GM23338 (cell line): ENCODE data around the gene CDH12. TPM values are rescaled to one million over a fixed set of nuclear protein-coding genes. Genes with fewer than 3 reads are reported as not detected.

Experiments used
- ATAC-seq: fragments of 200-7000 bp; cut with Tn5 transposase; 3 replicates; pipeline ENCODE4 v1.9.1; 2020
- DNase-seq: peaks from one replicate; pipeline ENCODE4 v3.0.0-alpha.2; 2015; ENCODE audit warnings: low spot score
- H2AFZ ChIP-seq: fragments of 200-600 bp; sonication (generic); 2 replicates; pipeline ENCODE4 v1.8.0; 2016; ENCODE audit warnings: antibody characterized with exemption, mild to moderate bottlenecking, moderate library complexity
- H3F3A ChIP-seq: fragments of 200-600 bp; sonication (generic); replicated peaks from 2 replicates; pipeline ENCODE4 v1.8.0; 2017; ENCODE audit warnings: antibody characterized with exemption, mixed run types, low read depth
- H3K27ac ChIP-seq: fragments of 200-600 bp; sonication (generic); 2 replicates; pipeline ENCODE4 v1.6.1; 2016; ENCODE audit warnings: low read depth
- H3K27me3 ChIP-seq: fragments of 200-600 bp; sonication (generic); 2 replicates; pipeline ENCODE4 v1.8.0; 2016; ENCODE audit warnings: mild to moderate bottlenecking, mixed run types, moderate library complexity; ENCODE audit not compliant: insufficient read depth
- H3K36me3 ChIP-seq: fragments of 200-600 bp; sonication (generic); 2 replicates; pipeline ENCODE4 v1.8.0; 2016; ENCODE audit warnings: mild to moderate bottlenecking; ENCODE audit not compliant: insufficient read depth
- H3K4me1 ChIP-seq: fragments of 200-600 bp; sonication (generic); 2 replicates; pipeline ENCODE4 v1.8.0; 2016; ENCODE audit warnings: mild to moderate bottlenecking, moderate library complexity; ENCODE audit not compliant: insufficient read depth
- H3K4me2 ChIP-seq: fragments of 200-600 bp; sonication (generic); 2 replicates; pipeline ENCODE4 v1.7.1; 2017; ENCODE audit warnings: mixed run types
- H3K4me3 ChIP-seq: fragments of 200-600 bp; sonication (generic); 2 replicates; pipeline ENCODE4 v1.6.1; 2016; ENCODE audit warnings: mixed run types
- H3K79me2 ChIP-seq: fragments of 200-600 bp; sonication (generic); replicated peaks from 2 replicates; pipeline ENCODE4 v1.8.0; 2017; ENCODE audit warnings: mild to moderate bottlenecking; ENCODE audit not compliant: insufficient read depth
- H3K9me2 ChIP-seq: fragments of 200-600 bp; sonication (generic); 2 replicates; pipeline ENCODE4 v1.8.0; 2017; ENCODE audit not compliant: insufficient read depth
- H4K20me1 ChIP-seq: fragments of 200-600 bp; sonication (generic); replicated peaks from 2 replicates; pipeline ENCODE4 v1.8.0; 2017; ENCODE audit warnings: mild to moderate bottlenecking; ENCODE audit not compliant: insufficient read depth
- H3K27ac Mint-ChIP-seq: 2 replicates; pipeline ENCODE4 v1.8.0; 2020; ENCODE audit warnings: inconsistent platforms, mild to moderate bottlenecking, moderate library complexity, mixed read lengths
- H3K27me3 Mint-ChIP-seq: 3 replicates; pipeline ENCODE4 v1.8.0; 2022; ENCODE audit warnings: low read depth, mild to moderate bottlenecking, moderate library complexity, mixed read lengths, inconsistent platforms; ENCODE audit not compliant: insufficient read depth, poor library complexity
- H3K36me3 Mint-ChIP-seq: 3 replicates; pipeline ENCODE4 v1.8.0; 2021; ENCODE audit warnings: low read depth, mild to moderate bottlenecking, inconsistent platforms, moderate library complexity, mixed read lengths
- H3K4me1 Mint-ChIP-seq: 3 replicates; pipeline ENCODE4 v1.8.0; 2020; ENCODE audit warnings: mild to moderate bottlenecking, inconsistent platforms, mixed read lengths
- H3K4me3 Mint-ChIP-seq: 3 replicates; pipeline ENCODE4 v1.8.0; 2021; ENCODE audit warnings: moderate library complexity, mild to moderate bottlenecking, inconsistent platforms, mixed read lengths
- H3K9me3 Mint-ChIP-seq: 3 replicates; pipeline ENCODE4 v1.8.0; 2020; ENCODE audit warnings: moderate library complexity, mild to moderate bottlenecking, inconsistent platforms, mixed read lengths
- CREB1 ChIP-seq: fragments of 250-450 bp; sonication (Bioruptor Pico); IDR thresholded peaks from 2 replicates; pipeline ENCODE4 v1.5.0; 2020; ENCODE audit warnings: low read depth, mild to moderate bottlenecking, moderate library complexity
- CTCF ChIP-seq, 2 experiments: fragments of 200-600 bp in 1 of 2; sonication (generic) in 1 of 2; conservative IDR thresholded peaks; 2 replicates each; pipeline versions ENCODE4 v1.5.1 to v1.6.1; 2016 to 2017; ENCODE audit warnings: antibody characterized with exemption in 2 of 2, low read depth in 2 of 2, mild to moderate bottlenecking in 2 of 2, moderate library complexity in 1 of 2
- ETS1 ChIP-seq: IDR thresholded peaks from 2 replicates; pipeline ENCODE4 v1.6.1; 2016; ENCODE audit warnings: antibody characterized with exemption
- EZH2 ChIP-seq: fragments of 200-600 bp; sonication (generic); IDR thresholded peaks from one replicate; pipeline ENCODE4 v1.8.0; 2017; ENCODE audit warnings: antibody characterized with exemption, mild to moderate bottlenecking, low read depth; ENCODE audit not compliant: unreplicated experiment
- EZH2phosphoT487 ChIP-seq: fragments of 200-600 bp; sonication (generic); IDR thresholded peaks from one replicate; pipeline ENCODE4 v1.8.1; 2018; ENCODE audit warnings: antibody characterized with exemption; ENCODE audit not compliant: unreplicated experiment
- JUNB ChIP-seq: IDR thresholded peaks from one replicate; pipeline ENCODE4 v1.6.1; 2016; ENCODE audit warnings: antibody characterized with exemption; ENCODE audit not compliant: unreplicated experiment
- NANOG ChIP-seq: IDR thresholded peaks from 2 replicates; pipeline ENCODE4 v1.6.1; 2016; ENCODE audit warnings: antibody characterized with exemption, borderline replicate concordance
- POLR2AphosphoS5 ChIP-seq: IDR thresholded peaks from 2 replicates; pipeline ENCODE4 v1.6.1; 2016; ENCODE audit warnings: antibody characterized with exemption, low read depth
- REST ChIP-seq: IDR thresholded peaks from one replicate; pipeline ENCODE4 v1.6.1; 2018; ENCODE audit warnings: antibody characterized with exemption; ENCODE audit not compliant: unreplicated experiment
- STAT1 ChIP-seq: IDR thresholded peaks from one replicate; pipeline ENCODE4 v1.6.1; 2016; ENCODE audit warnings: antibody characterized with exemption; ENCODE audit not compliant: unreplicated experiment
- ZNF114 ChIP-seq: fragments of 250-450 bp; sonication (Bioruptor Pico); IDR thresholded peaks from 2 replicates; pipeline ENCODE4 v1.5.0; 2020; ENCODE audit warnings: mild to moderate bottlenecking, moderate library complexity
- ZNF331 ChIP-seq: fragments of 250-450 bp; sonication (Bioruptor Pico); IDR thresholded peaks from 2 replicates; pipeline ENCODE4 v1.5.0; 2020; ENCODE audit warnings: low read depth, mild to moderate bottlenecking, moderate library complexity
- ZNF462 ChIP-seq: fragments of 250-450 bp; sonication (Bioruptor Pico); IDR thresholded peaks from 2 replicates; pipeline ENCODE4 v1.5.0; 2020; ENCODE audit warnings: mild to moderate bottlenecking, moderate library complexity
- polyA plus RNA-seq: library from polyadenylated mRNA; unstranded; fragments of >200 nt; fragmentation: Nextera tagmentation; extraction: Ambion mirVana; gene quantifications from 2 replicates; pipeline ENCODE4 v1.2.1, GENCODE V29; 2016
- total RNA-seq: library from RNA; depleted of rRNA; stranded (reverse); fragments of >200 nt; shearing (Covaris generic); gene quantifications from 2 replicates; pipeline ENCODE4 v1.2.3, GENCODE V29; 2014

Gene CDH12
- total and polyA plus RNA-seq, 2 experiments from 2014 or later, result not detected

GRCh38 chr5:22643356-22643755, 209.8 kb downstream of the CDH12 start:
- DNase-seq (no peak), ATAC-seq (no peak)
- Mint-ChIP-seq H3K27ac (no peak overlapping the region), H3K9me3 (no peaks in the 10 kb centered on the region), H3K36me3 (no peaks in the 10 kb centered on the region), H3K4me3 (no peak overlapping the region), H3K27me3 (no peaks in the 10 kb centered on the region), H3K4me1 (no peaks in the 10 kb centered on the region)
- Histone ChIP-seq H3K27ac (no peak overlapping the region), H3K4me1 (no peaks in the 10 kb centered on the region), H2AFZ (no peak overlapping the region), H3F3A (no peaks in the 10 kb centered on the region), H3K4me2 (no peak overlapping the region), H3K79me2 (no peaks in the 10 kb centered on the region), H3K9me2 (no peaks in the 10 kb centered on the region), H3K36me3 (no peaks in the 10 kb centered on the region), H3K4me3 (no peak overlapping the region), H3K27me3 (no peaks in the 10 kb centered on the region), H4K20me1 (no peaks in the 10 kb centered on the region)
- TF ChIP-seq ZNF114 (no peak), CREB1 (no peak), ZNF331 (CRISPR knock-in tag) (no peak), ETS1 (no peak), CTCF (conservative IDR thresholded peaks at IDR 0.05; ENCODE audit: low read depth in 2 of 2) (no peak), EZH2phosphoT487 (no peak), POLR2AphosphoS5 (no peak), NANOG (no peak), JUNB (no peak), REST (no peak), STAT1 (no peak), ZNF462 (no peak), EZH2 (no peak)
